Loucy (cell line): ENCODE measurements around the gene SLC8A2.

Experiments used
- H2AFZ ChIP-seq: fragments of 200-600 bp; sonication (generic); 2 replicates; pipeline ENCODE4 v1.6.0; 2016; ENCODE audit warnings: antibody characterized with exemption, mild to moderate bottlenecking, low read length, moderate library complexity
- H3F3A ChIP-seq: fragments of 200-600 bp; 2 replicates; pipeline ENCODE4 v1.6.0; 2016; ENCODE audit warnings: antibody characterized with exemption, low read depth, mild to moderate bottlenecking
- H3K27me3 ChIP-seq: fragments of 200-600 bp; sonication (generic); 2 replicates; pipeline ENCODE4 v1.6.1; 2014; ENCODE audit warnings: low read length, mild to moderate bottlenecking; ENCODE audit not compliant: insufficient read depth, poor library complexity, severe bottlenecking
- H3K36me3 ChIP-seq: fragments of 200-600 bp; sonication (generic); 2 replicates; pipeline ENCODE4 v1.6.1; 2016; ENCODE audit warnings: low read length; ENCODE audit not compliant: insufficient read depth
- H3K4me1 ChIP-seq: fragments of 200-600 bp; sonication (generic); 2 replicates; pipeline ENCODE4 v1.5.1; 2014; ENCODE audit warnings: low read length, mild to moderate bottlenecking; ENCODE audit not compliant: insufficient read depth, poor library complexity, severe bottlenecking
- H3K4me2 ChIP-seq: fragments of 200-600 bp; sonication (generic); 2 replicates; pipeline ENCODE4 v1.6.0; 2014; ENCODE audit warnings: antibody characterized with exemption, low read length, low read depth, mild to moderate bottlenecking; ENCODE audit not compliant: poor library complexity, severe bottlenecking
- H3K4me3 ChIP-seq: fragments of 200-600 bp; sonication (generic); 2 replicates; pipeline ENCODE4 v1.5.1; 2014; ENCODE audit warnings: low read length, mild to moderate bottlenecking, mixed read lengths; ENCODE audit not compliant: poor library complexity, severe bottlenecking
- H3K79me2 ChIP-seq: fragments of 200-600 bp; sonication (generic); 2 replicates; pipeline ENCODE4 v1.6.1; 2014; ENCODE audit warnings: low read length; ENCODE audit not compliant: insufficient read depth
- H3K9ac ChIP-seq: fragments of 200-600 bp; sonication (generic); 2 replicates; pipeline ENCODE4 v1.6.0; 2014; ENCODE audit warnings: mild to moderate bottlenecking, low read depth, low read length, moderate library complexity; ENCODE audit not compliant: poor library complexity, severe bottlenecking
- H3K9me2 ChIP-seq: fragments of 200-600 bp; sonication (generic); replicated peaks from 2 replicates; pipeline ENCODE4 v1.6.1; 2016; ENCODE audit warnings: low read depth, low read length, mixed read lengths
- H3K9me3 ChIP-seq: fragments of 200-600 bp; sonication (generic); 2 replicates; pipeline ENCODE4 v1.6.1; 2014; ENCODE audit warnings: mild to moderate bottlenecking, antibody characterized with exemption, low read length, low read depth; ENCODE audit not compliant: insufficient read depth
- H4K20me1 ChIP-seq: fragments of 200-600 bp; sonication (generic); 2 replicates; pipeline ENCODE4 v1.6.0; 2014; ENCODE audit warnings: antibody characterized with exemption, low read length, mild to moderate bottlenecking; ENCODE audit not compliant: insufficient read depth, poor library complexity, severe bottlenecking
- CTCF ChIP-seq: fragments of 200-600 bp; sonication (generic); conservative IDR thresholded peaks from 2 replicates; pipeline ENCODE4 v1.5.1; 2014; ENCODE audit warnings: mild to moderate bottlenecking, antibody characterized with exemption, low read length
- EZH2phosphoT487 ChIP-seq: fragments of 200-600 bp; IDR thresholded peaks from 2 replicates; pipeline ENCODE4 v1.6.1; 2018; ENCODE audit warnings: antibody characterized with exemption, mild to moderate bottlenecking, moderate library complexity, borderline replicate concordance

Gene SLC8A2

GRCh38 chr19:47448360-47448727 lies 23.3 kb downstream of the SLC8A2 start:
- no peak overlapping the region for H3K4me3 ChIP-seq
- H3K9me2 ChIP-seq = no peaks in the 10 kb centered on the region
- H4K20me1 ChIP-seq = no peaks in the 10 kb centered on the region
- H3F3A ChIP-seq = no peaks in the 10 kb centered on the region
- H3K4me1 ChIP-seq = peaks cover 4% of the 10 kb centered on the region
- H3K27me3 ChIP-seq = no peaks in the 10 kb centered on the region
- H3K9ac ChIP-seq = no peak overlapping the region
- no peaks in the 10 kb centered on the region for H3K36me3 ChIP-seq
- no peak overlapping the region for H3K4me2 ChIP-seq
- H3K79me2 ChIP-seq = no peaks in the 10 kb centered on the region
- H2AFZ ChIP-seq = no peak overlapping the region
- no peaks in the 10 kb centered on the region for H3K9me3 ChIP-seq
- TF ChIP-seq EZH2phosphoT487 (no peak), CTCF (no peak)

- Histone ChIP-seq H3K4me3 (no peak overlapping the region), H3K79me2 (no peaks in the 10 kb centered on the region), H3K9me2 (no peaks in the 10 kb centered on the region), H3K4me1 (peaks cover 4% of the 10 kb centered on the region), H2AFZ (no peak overlapping the region), H4K20me1 (no peaks in the 10 kb centered on the region), H3K9ac (no peak overlapping the region), H3K27me3 (no peaks in the 10 kb centered on the region), H3F3A (no peaks in the 10 kb centered on the region), H3K36me3 (no peaks in the 10 kb centered on the region), H3K9me3 (no peaks in the 10 kb centered on the region), H3K4me2 (no peak overlapping the region)
- no peak for TF ChIP-seq CTCF
- TF ChIP-seq EZH2phosphoT487 = no peak
Measured at GRCh38 chr19:47447470-47448359, 24.0 kb downstream of the SLC8A2 start.

- Histone ChIP-seq H3F3A (no peaks in the 10 kb centered on the region), H3K4me1 (peaks cover 4% of the 10 kb centered on the region), H3K9ac (no peak overlapping the region), H3K36me3 (no peaks in the 10 kb centered on the region), H3K9me2 (no peaks in the 10 kb centered on the region), H3K79me2 (no peaks in the 10 kb centered on the region), H2AFZ (no peak overlapping the region), H3K9me3 (no peaks in the 10 kb centered on the region), H3K4me2 (no peak overlapping the region), H3K27me3 (no peaks in the 10 kb centered on the region), H3K4me3 (no peak overlapping the region), H4K20me1 (no peaks in the 10 kb centered on the region)
- TF ChIP-seq EZH2phosphoT487 (no peak), CTCF (no peak)
Measured at GRCh38 chr19:47446534-47447469, 24.9 kb downstream of the SLC8A2 start.
